Endodermal cell (in vitro differentiated cells): ENCODE data around the gene RREB1. TPM values are rescaled to one million over a fixed set of nuclear protein-coding genes. Genes with fewer than 3 reads are reported as not detected.

Experiments used
- DNase-seq: peaks from one replicate; pipeline ENCODE4 v3.0.0-alpha.2; 2017
- H3K27ac ChIP-seq: 2 replicates; pipeline ENCODE4 v1.5.1; 2013; ENCODE audit warnings: mild to moderate bottlenecking, low read depth, low read length, moderate library complexity
- H3K27me3 ChIP-seq: 2 replicates; pipeline ENCODE4 v1.6.1; 2013; ENCODE audit warnings: mild to moderate bottlenecking, low read length, moderate library complexity; ENCODE audit not compliant: insufficient read depth, control insufficient read depth, poor library complexity, severe bottlenecking
- H3K36me3 ChIP-seq: 2 replicates; pipeline ENCODE4 v1.7.0; 2013; ENCODE audit warnings: mild to moderate bottlenecking, low read length, moderate library complexity; ENCODE audit not compliant: control insufficient read depth, insufficient read depth
- H3K4me1 ChIP-seq: one replicate; pipeline ENCODE4 v1.7.0; 2013; ENCODE audit warnings: low read length; ENCODE audit not compliant: control insufficient read depth, insufficient read depth
- H3K4me3 ChIP-seq: 2 replicates; pipeline ENCODE4 v1.5.1; 2013; ENCODE audit warnings: mild to moderate bottlenecking, low read length, moderate library complexity
- H3K9ac ChIP-seq: 2 replicates; pipeline ENCODE4 v1.6.1; 2013; ENCODE audit warnings: mild to moderate bottlenecking, low read length, moderate library complexity; ENCODE audit not compliant: poor library complexity, severe bottlenecking; ENCODE audit errors: extremely low read depth
- H3K9me3 ChIP-seq: 2 replicates; pipeline ENCODE4 v1.6.1; 2013; ENCODE audit warnings: mild to moderate bottlenecking, low read length, moderate library complexity; ENCODE audit not compliant: control insufficient read depth
- H3K27ac Mint-ChIP-seq: 2 replicates; pipeline ENCODE4 v1.8.0; 2020; ENCODE audit warnings: mixed read lengths
- H3K27me3 Mint-ChIP-seq: 2 replicates; pipeline ENCODE4 v1.8.0; 2021; ENCODE audit warnings: mild to moderate bottlenecking, mixed read lengths; ENCODE audit not compliant: insufficient read depth
- H3K36me3 Mint-ChIP-seq: 2 replicates; pipeline ENCODE4 v1.8.0; 2020; ENCODE audit warnings: low read depth, mixed read lengths
- H3K4me1 Mint-ChIP-seq: 2 replicates; pipeline ENCODE4 v1.8.0; 2020; ENCODE audit warnings: mixed read lengths
- H3K4me3 Mint-ChIP-seq: 2 replicates; pipeline ENCODE4 v1.8.0; 2020; ENCODE audit warnings: mild to moderate bottlenecking, moderate library complexity, mixed read lengths
- H3K9me3 Mint-ChIP-seq: 2 replicates; pipeline ENCODE4 v1.8.0; 2020; ENCODE audit warnings: mild to moderate bottlenecking, mixed read lengths
- WGBS, 2 experiments: methylation state at CpG; one replicate each; pipeline versions ENCODE4 v1.1.5 to v1.1.7; 2013; ENCODE audit warnings: missing lambda C conversion rate in 2 of 2, mixed read lengths in 1 of 2; ENCODE audit not compliant: insufficient coverage in 1 of 2, insufficient read length in 1 of 2; 5-methylcytosine and 5-hydroxymethylcytosine counted together
- total RNA-seq, 2 donors: library from RNA; stranded (reverse); fragmentation: NEBNext Ultra II Directional in 1 of 2; extraction: Animal tissue kit (Norgen Biotek cat#: 25700) in 1 of 2; gene quantifications; 2 replicates in 1 of 2; 3 replicates in 1 of 2; pipeline ENCODE4 v1.2.1, GENCODE V29; 2021
- TF ChIP-seq, protein P1 (sequence below): fragments of 200-600 bp; sonication (generic); conservative IDR thresholded peaks from 2 replicates; pipeline ENCODE4 v1.5.0; 2021; ENCODE audit warnings: antibody characterized with exemption, mild to moderate bottlenecking

RREB1 gene
- total RNA-seq, 2 donors from 2014 or later, result 51.2 to 64.3 TPM

DNA sequence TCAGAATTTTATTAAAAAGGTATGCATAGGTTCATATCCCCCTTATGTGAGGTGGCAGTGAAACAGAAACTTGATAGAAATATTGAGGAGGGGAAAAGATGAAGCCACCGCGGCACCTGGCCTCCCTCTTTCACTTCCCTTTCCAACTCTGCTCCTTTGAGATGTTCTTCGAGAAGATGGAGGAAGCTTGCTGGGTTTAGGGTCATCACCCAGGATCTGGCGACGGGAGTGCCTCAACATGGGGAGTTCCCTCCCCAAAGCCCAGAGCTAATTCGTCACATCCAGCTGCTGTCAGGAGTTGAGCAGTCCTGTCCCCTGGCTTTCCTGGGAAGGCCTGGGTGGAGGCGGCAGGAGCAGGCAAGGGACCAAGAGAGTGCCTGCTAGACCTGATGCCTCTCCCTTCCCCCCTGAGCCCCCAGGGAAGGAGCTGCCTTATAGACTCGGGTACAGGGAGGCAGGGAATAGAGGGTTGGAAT, 29.1 kb downstream of the RREB1 start:
- Histone ChIP-seq H3K4me3 (no peak overlapping the region), H3K9me3 (no peaks in the 10 kb centered on the region), H3K27ac (no peak overlapping the region), H3K9ac (no peak overlapping the region), H3K4me1 (peaks cover 20% of the 10 kb centered on the region), H3K27me3 (no peaks in the 10 kb centered on the region), H3K36me3 (no peaks in the 10 kb centered on the region)
- Mint-ChIP-seq H3K27ac (peak overlapping the region; percentile 58), H3K36me3 (no peaks in the 10 kb centered on the region), H3K4me1 (peaks cover 42% of the 10 kb centered on the region), H3K4me3 (no peak overlapping the region), H3K27me3 (no peaks in the 10 kb centered on the region), H3K9me3 (no peaks in the 10 kb centered on the region)
- peak; percentile 57 for DNase-seq
- WGBS, 2 experiments, result 81 to 87% methylated on average over 6 to 8 of the region's 8 CpGs
- TF ChIP-seq, protein P1, sequence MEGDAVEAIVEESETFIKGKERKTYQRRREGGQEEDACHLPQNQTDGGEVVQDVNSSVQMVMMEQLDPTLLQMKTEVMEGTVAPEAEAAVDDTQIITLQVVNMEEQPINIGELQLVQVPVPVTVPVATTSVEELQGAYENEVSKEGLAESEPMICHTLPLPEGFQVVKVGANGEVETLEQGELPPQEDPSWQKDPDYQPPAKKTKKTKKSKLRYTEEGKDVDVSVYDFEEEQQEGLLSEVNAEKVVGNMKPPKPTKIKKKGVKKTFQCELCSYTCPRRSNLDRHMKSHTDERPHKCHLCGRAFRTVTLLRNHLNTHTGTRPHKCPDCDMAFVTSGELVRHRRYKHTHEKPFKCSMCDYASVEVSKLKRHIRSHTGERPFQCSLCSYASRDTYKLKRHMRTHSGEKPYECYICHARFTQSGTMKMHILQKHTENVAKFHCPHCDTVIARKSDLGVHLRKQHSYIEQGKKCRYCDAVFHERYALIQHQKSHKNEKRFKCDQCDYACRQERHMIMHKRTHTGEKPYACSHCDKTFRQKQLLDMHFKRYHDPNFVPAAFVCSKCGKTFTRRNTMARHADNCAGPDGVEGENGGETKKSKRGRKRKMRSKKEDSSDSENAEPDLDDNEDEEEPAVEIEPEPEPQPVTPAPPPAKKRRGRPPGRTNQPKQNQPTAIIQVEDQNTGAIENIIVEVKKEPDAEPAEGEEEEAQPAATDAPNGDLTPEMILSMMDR, result no peak

DNA sequence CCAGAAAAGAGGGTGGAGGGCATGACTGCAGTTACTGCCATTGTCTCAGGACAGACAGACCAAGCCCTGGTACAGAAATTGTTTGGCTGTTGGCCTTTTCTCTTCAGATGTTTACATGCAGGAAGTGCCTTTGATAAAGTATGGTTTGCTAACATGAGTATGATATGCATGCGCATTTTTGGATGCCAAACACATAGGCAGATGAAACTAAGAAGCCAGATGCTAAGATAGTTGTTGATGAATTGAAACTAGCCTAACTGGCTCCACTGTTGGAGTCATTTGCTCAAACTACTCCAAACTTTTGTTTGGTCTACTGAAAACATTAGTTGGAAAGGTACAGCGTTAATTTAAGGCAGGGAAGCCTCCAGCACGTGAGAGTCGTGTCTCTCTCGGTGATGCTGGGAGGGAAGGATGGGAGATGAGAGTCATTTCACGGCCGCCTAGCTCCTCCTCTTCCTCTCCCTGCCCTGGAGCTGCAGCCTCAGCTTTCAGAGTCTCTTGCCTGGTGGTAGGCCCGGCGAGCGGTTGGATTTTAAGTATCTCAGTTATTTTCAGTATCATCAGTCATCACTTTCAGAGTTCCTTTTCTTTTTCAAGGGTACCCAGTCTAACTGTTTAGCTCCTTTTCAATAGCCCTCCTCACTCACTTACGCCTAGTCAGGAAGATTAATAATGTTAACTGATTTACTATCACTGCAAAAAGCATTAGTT, 29.7 kb downstream of the RREB1 start:
- H3K27me3 Mint-ChIP-seq, result no peaks in the 10 kb centered on the region
- TF ChIP-seq, protein P1, result no peak
- H3K9ac ChIP-seq, result no peak overlapping the region
- peak; percentile 67 for DNase-seq
- no peak overlapping the region for H3K27ac ChIP-seq
- no peaks in the 10 kb centered on the region for H3K36me3 ChIP-seq
- no peaks in the 10 kb centered on the region for H3K9me3 Mint-ChIP-seq
- peaks cover 20% of the 10 kb centered on the region for H3K4me1 ChIP-seq
- no peak overlapping the region for H3K4me3 ChIP-seq
- 39 to 60% methylated on average over 4 to 11 of the region's 11 CpGs for WGBS, 2 experiments
- no peaks in the 10 kb centered on the region for H3K9me3 ChIP-seq
- H3K4me3 Mint-ChIP-seq, result no peak overlapping the region
- peak overlapping the region; percentile 58 for H3K27ac Mint-ChIP-seq
- H3K27me3 ChIP-seq, result no peaks in the 10 kb centered on the region
- H3K4me1 Mint-ChIP-seq, result peaks cover 40% of the 10 kb centered on the region
- H3K36me3 Mint-ChIP-seq, result no peaks in the 10 kb centered on the region

DNA sequence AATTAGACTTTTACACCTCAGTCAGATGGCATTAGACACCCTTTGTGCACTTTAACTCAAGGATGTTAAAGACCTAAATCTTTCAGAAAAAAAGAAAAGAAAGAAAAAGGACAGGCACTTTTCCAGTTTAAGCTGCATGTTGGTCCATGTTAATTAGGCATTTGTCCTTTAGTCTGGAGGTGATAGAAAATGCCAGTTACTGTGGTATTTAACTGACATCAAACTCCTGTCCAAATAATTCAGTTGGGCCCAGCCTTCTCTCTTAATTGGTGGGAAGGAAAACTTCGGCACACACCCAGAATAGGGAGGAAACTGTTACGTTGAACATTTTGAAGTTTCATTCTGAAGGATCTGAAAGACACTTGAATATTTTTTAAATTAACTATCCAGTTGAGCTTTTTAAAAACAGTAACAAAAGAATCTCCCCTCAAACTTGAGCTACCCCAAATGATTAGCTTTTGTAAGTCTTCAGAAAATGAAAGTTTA, 30.3 kb downstream of the RREB1 start:
- Histone ChIP-seq H3K27me3 (no peaks in the 10 kb centered on the region), H3K9me3 (no peaks in the 10 kb centered on the region), H3K4me1 (peaks cover 20% of the 10 kb centered on the region), H3K36me3 (no peaks in the 10 kb centered on the region), H3K4me3 (no peak overlapping the region), H3K27ac (no peak overlapping the region), H3K9ac (no peak overlapping the region)
- Mint-ChIP-seq H3K4me1 (peaks cover 40% of the 10 kb centered on the region), H3K27ac (no peak overlapping the region), H3K36me3 (no peaks in the 10 kb centered on the region), H3K9me3 (no peaks in the 10 kb centered on the region), H3K27me3 (no peaks in the 10 kb centered on the region), H3K4me3 (no peak overlapping the region)
- TF ChIP-seq, protein P1, result no peak
- no peak for DNase-seq
- WGBS, 2 experiments, result 82% methylated on average over 2 of the region's 2 CpGs; no CpG with 5 or more reads in 1 of the 2 experiments
